ENCODE results near the gene SGSM1. TPM values are rescaled to one million over a fixed set of nuclear protein-coding genes. Genes with fewer than 3 reads are reported as not detected.

Gene SGSM1
- polyA plus RNA-seq, 3 donors: not detected

- H3K4me3 Mint-ChIP-seq: no peak overlapping the region
- no peaks in the 10 kb centered on the region for H4K20me1 ChIP-seq (ENCODE audit: insufficient read depth, low read length)
- no peaks in the 10 kb centered on the region for H3K4me1 ChIP-seq (ENCODE audit: control insufficient read depth in 1 of 2, insufficient read depth in 2 of 2, low read length in 2 of 2)
- peaks cover 0 to 3% (median 3%) of the 10 kb centered on the region in 3 donors for H3K27me3 Mint-ChIP-seq (ENCODE audit: low read depth in 3 of 3)
- TF ChIP-seq, protein P1, sequence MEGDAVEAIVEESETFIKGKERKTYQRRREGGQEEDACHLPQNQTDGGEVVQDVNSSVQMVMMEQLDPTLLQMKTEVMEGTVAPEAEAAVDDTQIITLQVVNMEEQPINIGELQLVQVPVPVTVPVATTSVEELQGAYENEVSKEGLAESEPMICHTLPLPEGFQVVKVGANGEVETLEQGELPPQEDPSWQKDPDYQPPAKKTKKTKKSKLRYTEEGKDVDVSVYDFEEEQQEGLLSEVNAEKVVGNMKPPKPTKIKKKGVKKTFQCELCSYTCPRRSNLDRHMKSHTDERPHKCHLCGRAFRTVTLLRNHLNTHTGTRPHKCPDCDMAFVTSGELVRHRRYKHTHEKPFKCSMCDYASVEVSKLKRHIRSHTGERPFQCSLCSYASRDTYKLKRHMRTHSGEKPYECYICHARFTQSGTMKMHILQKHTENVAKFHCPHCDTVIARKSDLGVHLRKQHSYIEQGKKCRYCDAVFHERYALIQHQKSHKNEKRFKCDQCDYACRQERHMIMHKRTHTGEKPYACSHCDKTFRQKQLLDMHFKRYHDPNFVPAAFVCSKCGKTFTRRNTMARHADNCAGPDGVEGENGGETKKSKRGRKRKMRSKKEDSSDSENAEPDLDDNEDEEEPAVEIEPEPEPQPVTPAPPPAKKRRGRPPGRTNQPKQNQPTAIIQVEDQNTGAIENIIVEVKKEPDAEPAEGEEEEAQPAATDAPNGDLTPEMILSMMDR (IDR thresholded peaks at IDR 0.05): no peak
- H3K36me3 ChIP-seq (replicated peaks in 1 of 2; ENCODE audit: control insufficient read depth in 1 of 2, insufficient read depth in 2 of 2, low read length in 2 of 2): no peaks in the 10 kb centered on the region
- H3K4me2 ChIP-seq (replicated peaks; ENCODE audit: extremely low read depth, low read length, poor library complexity, severe bottlenecking): no peak overlapping the region
- intact Hi-C loops (cut with micrococcal nuclease): no loop called here
- DNase-seq: no peak
- H3K9me3 Mint-ChIP-seq: peaks cover 0 to 3% (median 1%) of the 10 kb centered on the region in 7 donors
- H3K9me3 ChIP-seq (replicated peaks in 1 of 2; ENCODE audit: control insufficient read depth in 1 of 2, insufficient read depth in 1 of 2, low read length in 2 of 2): no peaks in the 10 kb centered on the region
- H2AFZ ChIP-seq (ENCODE audit: insufficient read depth, low read depth, low read length, poor library complexity, severe bottlenecking): no peak overlapping the region
- H3K4me3 ChIP-seq (replicated peaks in 1 of 3; ENCODE audit: low read depth in 2 of 3, low read length in 3 of 3): no peak overlapping the region
- H3K27ac Mint-ChIP-seq: no peak overlapping the region
- no peak overlapping the region for H3K9ac ChIP-seq (ENCODE audit: insufficient read depth, low read length, poor library complexity, severe bottlenecking)
- no peaks in the 10 kb centered on the region for H3K36me3 Mint-ChIP-seq
- peaks cover 2% of the 10 kb centered on the region for H3K4me1 Mint-ChIP-seq
- H3K27me3 ChIP-seq (ENCODE audit: control insufficient read depth in 2 of 2, insufficient read depth in 2 of 2, low read length in 2 of 2): no peaks in the 10 kb centered on the region
- WGBS (ENCODE audit: insufficient coverage): 89% methylated on average over 1 of the region's 1 CpG
- no peaks in the 10 kb centered on the region for H3K79me2 ChIP-seq (ENCODE audit: insufficient read depth, low read length)
- no peak overlapping the region for H3K27ac ChIP-seq (ENCODE audit: low read depth in 1 of 2, low read length in 2 of 2)
These were observed 35.2 kb downstream of the SGSM1 start for GRCh38 chr22:24841261-24841660.

DNA sequence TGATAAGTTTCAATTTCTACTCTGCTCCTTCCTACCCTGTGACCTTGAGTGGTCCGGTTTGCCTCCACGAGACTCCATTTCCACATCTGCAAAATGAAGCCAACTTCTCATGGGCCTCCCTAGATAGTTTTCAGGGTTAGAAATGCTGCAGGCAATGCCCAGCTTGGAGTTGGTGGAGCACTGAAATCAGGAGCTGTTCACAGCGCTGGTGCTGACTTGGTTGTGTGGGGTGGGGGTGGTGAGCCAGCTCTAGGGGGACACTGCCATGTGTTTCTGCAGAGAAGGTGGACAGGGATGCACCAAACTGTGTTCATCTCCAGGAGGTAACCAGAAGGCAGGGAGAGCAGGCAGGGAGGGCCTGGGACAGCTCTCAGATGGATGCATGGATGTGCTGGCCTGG lies 37.0 kb downstream of the SGSM1 start:
- H3K4me1 ChIP-seq (ENCODE audit: control insufficient read depth in 1 of 2, insufficient read depth in 2 of 2, low read length in 2 of 2): no peaks in the 10 kb centered on the region
- H3K27ac Mint-ChIP-seq: no peak overlapping the region
- H3K9me3 Mint-ChIP-seq: peaks cover 0 to 2% (median 0%) of the 10 kb centered on the region in 7 donors
- H3K4me1 Mint-ChIP-seq: peaks cover 2% of the 10 kb centered on the region
- no peaks in the 10 kb centered on the region for H3K27me3 ChIP-seq (ENCODE audit: control insufficient read depth in 2 of 2, insufficient read depth in 2 of 2, low read length in 2 of 2)
- no peak for DNase-seq
- TF ChIP-seq, protein P1 (IDR thresholded peaks at IDR 0.05): no peak
- H3K9me3 ChIP-seq (replicated peaks in 1 of 2; ENCODE audit: control insufficient read depth in 1 of 2, insufficient read depth in 1 of 2, low read length in 2 of 2): no peaks in the 10 kb centered on the region
- WGBS (ENCODE audit: insufficient coverage): 92% methylated on average over 1 of the region's 3 CpGs
- H3K9ac ChIP-seq (ENCODE audit: insufficient read depth, low read length, poor library complexity, severe bottlenecking): no peak overlapping the region
- H4K20me1 ChIP-seq (ENCODE audit: insufficient read depth, low read length): no peaks in the 10 kb centered on the region
- H2AFZ ChIP-seq (ENCODE audit: insufficient read depth, low read depth, low read length, poor library complexity, severe bottlenecking): no peak overlapping the region
- H3K4me3 Mint-ChIP-seq: no peak overlapping the region
- H3K79me2 ChIP-seq (ENCODE audit: insufficient read depth, low read length): no peaks in the 10 kb centered on the region
- H3K27ac ChIP-seq (ENCODE audit: low read depth in 1 of 2, low read length in 2 of 2): no peak overlapping the region
- H3K36me3 Mint-ChIP-seq: no peaks in the 10 kb centered on the region
- peaks cover 0 to 3% (median 2%) of the 10 kb centered on the region in 3 donors for H3K27me3 Mint-ChIP-seq (ENCODE audit: low read depth in 3 of 3)
- H3K4me3 ChIP-seq (replicated peaks in 1 of 3; ENCODE audit: low read depth in 2 of 3, low read length in 3 of 3): no peak overlapping the region
- H3K4me2 ChIP-seq (replicated peaks; ENCODE audit: extremely low read depth, low read length, poor library complexity, severe bottlenecking): no peak overlapping the region
- intact Hi-C loops (cut with micrococcal nuclease): no loop called here
- no peaks in the 10 kb centered on the region for H3K36me3 ChIP-seq (replicated peaks in 1 of 2; ENCODE audit: control insufficient read depth in 1 of 2, insufficient read depth in 2 of 2, low read length in 2 of 2)

Data from CD14-positive monocyte (primary cell).